Effector memory CD4-positive, alpha-beta T cell (primary cell): ENCODE results near the gene FRMD4B.
"Not testable (repeated sequence)": the region's sequence is repeated elsewhere in the genome, so short reads cannot be mapped to it uniquely, and the experiment has no call there.

Experiments used
- DNase-seq, 3 donors: peaks; one replicate each; pipeline ENCODE4 v3.0.0-alpha.2; 2020
- H3K27ac ChIP-seq: 2 replicates; pipeline ENCODE4 v1.7.0; 2013; ENCODE audit warnings: mild to moderate bottlenecking, low read length, moderate library complexity; ENCODE audit not compliant: insufficient read depth, poor library complexity, severe bottlenecking
- H3K27me3 ChIP-seq: replicated peaks from 2 replicates; pipeline ENCODE4 v1.7.0; 2013; ENCODE audit warnings: mild to moderate bottlenecking, low read length; ENCODE audit not compliant: insufficient read depth, control insufficient read depth, poor library complexity, severe bottlenecking
- H3K36me3 ChIP-seq: 2 replicates; pipeline ENCODE4 v1.7.0; 2013; ENCODE audit warnings: mild to moderate bottlenecking, low read length, moderate library complexity; ENCODE audit not compliant: control insufficient read depth, insufficient read depth
- H3K4me1 ChIP-seq: 2 replicates; pipeline ENCODE4 v1.7.0; 2013; ENCODE audit warnings: low read length, mild to moderate bottlenecking; ENCODE audit not compliant: control insufficient read depth, insufficient read depth, poor library complexity, severe bottlenecking
- H3K4me3 ChIP-seq: 2 replicates; pipeline ENCODE4 v1.7.0; 2013; ENCODE audit warnings: low read length, low read depth, mild to moderate bottlenecking; ENCODE audit not compliant: insufficient read depth, poor library complexity, severe bottlenecking
- H3K9me3 ChIP-seq: 2 replicates; pipeline ENCODE4 v1.7.0; 2013; ENCODE audit warnings: mild to moderate bottlenecking, low read length, moderate library complexity; ENCODE audit not compliant: control insufficient read depth

Gene FRMD4B

DNA sequence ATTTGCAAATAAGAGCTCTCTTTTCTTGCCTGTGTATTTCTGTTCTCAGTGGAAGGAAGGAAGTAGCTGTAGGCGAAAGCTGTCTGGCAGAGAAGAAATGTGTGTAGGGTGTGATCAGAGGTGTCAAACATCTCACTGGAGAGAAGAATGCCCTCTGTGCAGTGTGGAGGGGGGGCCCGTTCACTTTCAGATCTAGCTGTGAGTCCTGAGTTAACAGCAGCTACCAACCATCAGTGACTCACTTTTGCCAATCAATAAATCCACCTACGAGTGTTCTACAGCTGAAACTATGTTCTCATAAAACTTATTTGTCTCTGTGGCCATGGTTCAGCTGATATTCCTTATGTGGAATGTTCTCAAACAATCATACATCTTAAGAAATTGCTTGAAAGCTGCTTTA lies 103.7 kb downstream of the FRMD4B start:
- Histone ChIP-seq H3K4me1 (no peaks in the 10 kb centered on the region), H3K9me3 (no peaks in the 10 kb centered on the region), H3K36me3 (no peaks in the 10 kb centered on the region), H3K27me3 (no peaks in the 10 kb centered on the region), H3K27ac (no peak overlapping the region), H3K4me3 (no peak overlapping the region)
- DNase-seq = no peak

DNA sequence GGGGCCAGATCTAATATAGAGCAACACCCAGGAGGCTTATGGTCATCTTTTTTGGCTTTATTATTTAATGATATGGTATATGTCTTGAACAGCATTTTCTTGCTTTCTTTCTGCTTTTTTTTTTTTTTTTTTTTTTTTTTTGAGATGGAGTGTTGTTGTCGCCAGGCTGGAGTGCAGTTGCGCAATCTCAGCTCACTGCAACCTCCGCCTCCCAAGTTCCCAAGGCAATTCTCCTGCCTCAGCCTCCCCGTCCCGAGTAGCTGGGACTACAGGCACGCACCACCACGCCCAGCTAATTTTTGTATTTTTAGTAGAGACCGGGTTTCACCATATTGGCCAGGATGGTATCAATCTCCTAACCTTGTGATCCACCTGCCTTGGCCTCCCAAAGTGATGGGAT lies 108.5 kb downstream of the FRMD4B start:
- not testable (repeated sequence) for H3K36me3 ChIP-seq, H3K9me3 ChIP-seq, H3K4me1 ChIP-seq, H3K4me3 ChIP-seq, H3K27me3 ChIP-seq, DNase-seq, H3K27ac ChIP-seq

DNA sequence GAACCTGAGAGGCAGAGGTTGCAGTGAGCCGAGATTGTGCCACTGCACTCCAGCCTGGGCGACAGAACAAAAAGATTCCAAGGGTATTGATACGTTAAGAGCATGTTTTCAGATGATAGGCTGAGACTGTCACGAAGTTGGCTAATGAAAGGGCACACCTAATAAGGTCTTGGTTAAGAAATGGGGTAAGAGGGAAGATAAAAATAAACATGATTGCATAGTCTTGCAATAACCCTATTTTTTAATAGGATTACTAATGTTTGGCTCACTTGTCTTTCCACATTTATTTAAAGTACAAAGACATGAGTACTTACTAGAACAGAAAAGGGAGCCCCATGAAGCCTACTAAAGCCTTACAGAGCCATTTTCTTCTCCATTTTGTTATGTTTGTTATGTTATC lies 109.0 kb downstream of the FRMD4B start:
- no peak overlapping the region for H3K4me3 ChIP-seq
- no peaks in the 10 kb centered on the region for H3K27me3 ChIP-seq
- H3K27ac ChIP-seq = no peak overlapping the region

DNA sequence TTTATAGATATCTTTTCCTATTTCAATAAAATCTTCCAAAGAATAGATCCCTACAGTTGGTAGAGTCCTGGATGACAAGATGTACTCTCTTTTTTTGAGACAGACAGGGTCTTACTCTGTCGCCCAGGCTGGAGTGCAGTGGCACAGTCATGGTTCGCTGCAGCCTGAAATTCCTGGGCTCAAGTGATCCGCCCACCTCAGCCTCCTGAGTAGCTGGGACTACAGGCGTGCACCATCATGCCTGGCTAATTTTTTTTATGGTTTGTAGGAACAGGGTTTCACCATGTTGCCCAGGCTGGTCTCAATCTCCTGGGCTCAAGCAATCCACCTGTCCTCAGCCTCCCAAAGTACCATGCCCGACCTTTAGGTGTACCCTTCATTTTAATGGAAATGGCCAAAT lies 109.7 kb downstream of the FRMD4B start:
- H3K4me1 ChIP-seq, H3K4me3 ChIP-seq, H3K9me3 ChIP-seq, DNase-seq, H3K27ac ChIP-seq, H3K36me3 ChIP-seq, H3K27me3 ChIP-seq: not testable (repeated sequence)

More for the DNA sequence above, 109.0 kb downstream of the FRMD4B start:
- no peak for DNase-seq
- Histone ChIP-seq H3K9me3 (no peaks in the 10 kb centered on the region), H3K4me1 (no peaks in the 10 kb centered on the region), H3K36me3 (no peaks in the 10 kb centered on the region)

DNA sequence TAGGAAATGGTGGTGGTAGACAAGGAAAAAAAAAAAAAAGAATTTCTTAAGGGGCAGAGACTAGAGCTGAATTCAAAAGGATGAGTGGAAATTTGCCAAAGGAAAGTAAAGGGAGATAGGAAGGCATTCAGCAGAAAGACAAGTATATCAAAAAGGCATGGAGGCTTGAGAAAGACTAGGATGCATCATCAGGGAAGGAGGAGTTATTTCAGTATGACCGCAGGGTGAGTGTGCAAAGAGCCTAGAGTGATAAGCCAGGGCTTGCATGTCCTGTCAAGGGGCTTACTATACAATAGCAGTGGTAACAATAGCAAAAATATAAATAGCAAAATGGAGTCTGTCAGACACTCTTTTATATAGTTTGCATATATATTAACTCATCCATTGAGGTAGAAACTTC lies 112.0 kb downstream of the FRMD4B start:
- Histone ChIP-seq H3K27me3 (no peaks in the 10 kb centered on the region), H3K4me1 (no peaks in the 10 kb centered on the region), H3K27ac (no peak overlapping the region), H3K4me3 (no peak overlapping the region), H3K36me3 (no peaks in the 10 kb centered on the region), H3K9me3 (no peaks in the 10 kb centered on the region)
- no peak for DNase-seq

DNA sequence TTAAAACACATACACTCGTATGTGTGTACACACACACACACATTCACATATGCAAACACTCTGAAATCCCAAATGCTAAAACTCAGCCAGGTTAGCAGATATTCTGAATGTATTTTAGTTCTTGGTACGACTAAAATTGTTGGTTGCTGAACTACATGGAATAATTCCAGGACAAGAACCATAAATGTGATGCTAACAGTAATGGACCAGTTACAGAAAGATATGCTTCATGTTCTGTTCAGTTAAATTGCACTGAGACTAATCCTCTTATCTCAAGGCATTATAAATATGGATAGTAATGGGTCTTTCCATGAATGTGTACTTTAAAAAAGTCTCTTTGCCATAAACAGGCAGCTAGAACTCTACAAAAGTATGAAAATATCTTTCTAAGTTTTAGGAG lies 113.3 kb downstream of the FRMD4B start:
- no peak overlapping the region for H3K4me3 ChIP-seq
- DNase-seq = no peak
- no peaks in the 10 kb centered on the region for H3K4me1 ChIP-seq
- no peak overlapping the region for H3K27ac ChIP-seq
- H3K36me3 ChIP-seq = no peaks in the 10 kb centered on the region
- no peaks in the 10 kb centered on the region for H3K27me3 ChIP-seq
- no peaks in the 10 kb centered on the region for H3K9me3 ChIP-seq

DNA sequence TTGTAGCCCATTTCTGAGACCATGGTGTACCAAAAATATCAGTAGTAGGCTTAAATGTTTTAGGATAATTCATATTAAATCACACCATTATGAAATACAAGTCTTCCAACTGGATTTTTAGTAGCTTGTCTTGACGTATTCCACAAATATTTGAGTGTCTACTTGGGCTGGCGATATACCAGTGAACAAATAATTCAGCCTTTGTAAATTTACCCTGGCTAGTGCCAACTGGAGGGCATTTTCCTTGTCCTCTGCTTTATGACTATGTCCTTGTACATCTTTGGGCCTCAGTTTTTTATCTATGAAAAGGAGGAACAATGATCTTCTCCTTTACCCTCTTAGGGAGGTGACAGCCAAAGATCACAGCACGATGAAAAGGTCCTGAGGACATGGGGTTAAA lies 114.8 kb downstream of the FRMD4B start:
- Histone ChIP-seq H3K9me3 (no peaks in the 10 kb centered on the region), H3K36me3 (no peaks in the 10 kb centered on the region), H3K27ac (no peak overlapping the region), H3K4me3 (no peak overlapping the region), H3K4me1 (no peaks in the 10 kb centered on the region), H3K27me3 (no peaks in the 10 kb centered on the region)
- DNase-seq = no peak

DNA sequence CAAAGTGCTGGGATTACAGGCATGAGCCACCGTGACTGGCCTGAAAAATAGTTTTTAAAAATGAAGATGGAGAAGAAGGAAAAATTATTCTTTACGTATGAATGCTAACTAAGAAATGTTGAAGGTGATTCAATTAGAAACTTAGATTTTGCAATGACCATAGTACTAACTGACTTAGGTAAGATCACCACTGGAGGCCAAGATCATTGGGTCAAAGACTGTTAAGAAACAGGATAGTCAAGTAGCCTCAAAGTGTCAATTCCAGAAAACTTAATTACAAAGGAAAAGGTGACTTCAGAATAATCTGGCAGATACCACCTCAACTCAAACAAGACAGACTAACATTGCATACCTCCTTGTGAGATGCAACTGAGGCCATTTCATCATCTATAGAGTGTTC lies 119.3 kb downstream of the FRMD4B start:
- Histone ChIP-seq H3K9me3 (no peaks in the 10 kb centered on the region), H3K36me3 (no peaks in the 10 kb centered on the region), H3K27ac (no peak overlapping the region), H3K4me1 (no peaks in the 10 kb centered on the region), H3K4me3 (no peak overlapping the region), H3K27me3 (no peaks in the 10 kb centered on the region)
- no peak for DNase-seq

DNA sequence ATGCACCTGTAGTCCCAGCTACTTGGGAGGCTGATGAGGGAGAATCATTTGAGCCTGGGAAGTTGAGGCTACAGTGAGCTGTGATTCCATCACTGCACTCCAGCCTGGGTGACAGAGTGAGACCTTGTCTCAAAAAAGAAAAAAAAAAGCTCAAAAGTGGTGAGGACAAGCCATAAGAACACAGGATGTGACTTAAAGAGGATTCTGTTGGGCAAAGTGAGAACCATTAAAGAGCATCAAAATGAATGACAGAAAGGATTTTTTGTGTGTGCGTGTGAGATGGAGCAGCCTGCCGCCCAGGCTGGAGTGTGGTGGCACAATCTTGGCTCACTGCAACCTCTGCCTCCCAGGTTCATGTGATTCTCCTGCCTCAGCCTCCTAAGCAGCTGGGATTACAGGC lies 119.8 kb downstream of the FRMD4B start:
- H3K27me3 ChIP-seq, H3K4me3 ChIP-seq, DNase-seq, H3K4me1 ChIP-seq, H3K27ac ChIP-seq, H3K36me3 ChIP-seq, H3K9me3 ChIP-seq: not testable (repeated sequence)

DNA sequence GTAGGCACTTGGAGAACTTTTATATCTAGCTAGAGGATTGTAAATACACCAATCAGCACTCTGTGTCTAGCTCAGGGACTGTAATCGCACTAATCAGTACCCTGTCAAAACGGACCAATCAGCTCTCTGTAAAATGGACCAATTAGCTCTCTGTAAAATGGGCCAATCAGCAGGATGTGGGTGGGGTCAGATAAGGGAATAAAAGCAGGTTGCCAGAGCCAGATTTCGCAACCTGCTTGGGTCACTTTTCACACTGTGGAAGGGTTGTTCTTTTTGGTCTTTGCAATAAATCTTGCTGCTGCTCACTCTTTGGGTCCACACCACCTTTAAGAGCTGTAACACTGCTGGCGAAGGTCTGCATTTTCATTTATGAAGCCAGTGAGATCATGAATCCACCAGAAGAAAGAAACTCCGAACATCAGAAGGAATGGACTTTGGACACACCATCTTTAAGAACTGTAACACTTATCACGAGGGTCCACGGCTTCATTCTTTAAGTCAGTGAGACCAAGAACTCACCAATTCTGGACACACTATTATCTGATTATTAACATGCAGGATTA lies 125.0 kb downstream of the FRMD4B start:
- H3K9me3 ChIP-seq, H3K4me1 ChIP-seq, DNase-seq, H3K36me3 ChIP-seq, H3K4me3 ChIP-seq, H3K27ac ChIP-seq, H3K27me3 ChIP-seq: not testable (repeated sequence)
